Neural cell (in vitro differentiated cells): Measurements from ENCODE around the gene PSMB3.

ENCODE experiments used
- EP300 ChIP-seq: fragments of 450-650 bp; conservative IDR thresholded peaks from 2 replicates; pipeline ENCODE4 v1.6.1; 2014; ENCODE audit warnings: antibody characterized with exemption, mild to moderate bottlenecking, moderate library complexity; ENCODE audit not compliant: poor library complexity, severe bottlenecking
- EZH2 ChIP-seq: fragments of 200-600, 300-800 bp; shearing (Covaris generic), sonication (generic); IDR thresholded peaks from 2 replicates; pipeline ENCODE4 v1.6.1; 2014; ENCODE audit warnings: antibody characterized with exemption, low read length, borderline replicate concordance, mild to moderate bottlenecking; ENCODE audit not compliant: insufficient read depth, poor library complexity, severe bottlenecking
- POLR2AphosphoS5 ChIP-seq: IDR thresholded peaks from 2 replicates; pipeline ENCODE4 v1.6.1; 2012
- TAF1 ChIP-seq: IDR thresholded peaks from 2 replicates; pipeline ENCODE4 v1.6.1; 2012; ENCODE audit warnings: low read depth
- TF ChIP-seq, protein P1 (sequence below): fragments of 450-650 bp; IDR thresholded peaks from 2 replicates; pipeline ENCODE4 v1.5.1; 2014; ENCODE audit warnings: antibody characterized with exemption, mild to moderate bottlenecking, moderate library complexity; ENCODE audit not compliant: poor library complexity, severe bottlenecking
- TF ChIP-seq, protein P2 (sequence below): IDR thresholded peaks from 2 replicates; pipeline ENCODE4 v1.6.1; 2012; ENCODE audit warnings: borderline replicate concordance

DNA sequence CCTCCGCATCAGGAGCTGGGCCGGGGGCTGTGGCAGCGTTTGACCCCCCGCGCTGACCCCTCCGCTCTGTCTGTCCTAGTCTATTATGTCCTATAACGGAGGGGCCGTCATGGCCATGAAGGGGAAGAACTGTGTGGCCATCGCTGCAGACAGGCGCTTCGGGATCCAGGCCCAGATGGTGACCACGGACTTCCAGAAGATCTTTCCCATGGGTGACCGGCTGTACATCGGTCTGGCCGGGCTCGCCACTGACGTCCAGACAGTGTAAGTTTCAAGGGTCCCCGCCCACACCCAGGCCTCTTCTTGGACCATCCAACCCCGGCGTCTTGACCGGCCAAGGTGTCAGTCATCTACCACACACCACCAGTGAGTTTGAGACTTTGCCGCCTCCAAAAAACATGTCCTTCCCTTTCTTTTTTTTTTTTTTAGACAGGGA is 548 bp downstream of the PSMB3 start:
- TF ChIP-seq TAF1 (no peak), POLR2AphosphoS5 (no peak), EP300 (no peak), EZH2 (no peak)
- TF ChIP-seq, protein P1, sequence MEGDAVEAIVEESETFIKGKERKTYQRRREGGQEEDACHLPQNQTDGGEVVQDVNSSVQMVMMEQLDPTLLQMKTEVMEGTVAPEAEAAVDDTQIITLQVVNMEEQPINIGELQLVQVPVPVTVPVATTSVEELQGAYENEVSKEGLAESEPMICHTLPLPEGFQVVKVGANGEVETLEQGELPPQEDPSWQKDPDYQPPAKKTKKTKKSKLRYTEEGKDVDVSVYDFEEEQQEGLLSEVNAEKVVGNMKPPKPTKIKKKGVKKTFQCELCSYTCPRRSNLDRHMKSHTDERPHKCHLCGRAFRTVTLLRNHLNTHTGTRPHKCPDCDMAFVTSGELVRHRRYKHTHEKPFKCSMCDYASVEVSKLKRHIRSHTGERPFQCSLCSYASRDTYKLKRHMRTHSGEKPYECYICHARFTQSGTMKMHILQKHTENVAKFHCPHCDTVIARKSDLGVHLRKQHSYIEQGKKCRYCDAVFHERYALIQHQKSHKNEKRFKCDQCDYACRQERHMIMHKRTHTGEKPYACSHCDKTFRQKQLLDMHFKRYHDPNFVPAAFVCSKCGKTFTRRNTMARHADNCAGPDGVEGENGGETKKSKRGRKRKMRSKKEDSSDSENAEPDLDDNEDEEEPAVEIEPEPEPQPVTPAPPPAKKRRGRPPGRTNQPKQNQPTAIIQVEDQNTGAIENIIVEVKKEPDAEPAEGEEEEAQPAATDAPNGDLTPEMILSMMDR: no peak
- TF ChIP-seq, protein P2, sequence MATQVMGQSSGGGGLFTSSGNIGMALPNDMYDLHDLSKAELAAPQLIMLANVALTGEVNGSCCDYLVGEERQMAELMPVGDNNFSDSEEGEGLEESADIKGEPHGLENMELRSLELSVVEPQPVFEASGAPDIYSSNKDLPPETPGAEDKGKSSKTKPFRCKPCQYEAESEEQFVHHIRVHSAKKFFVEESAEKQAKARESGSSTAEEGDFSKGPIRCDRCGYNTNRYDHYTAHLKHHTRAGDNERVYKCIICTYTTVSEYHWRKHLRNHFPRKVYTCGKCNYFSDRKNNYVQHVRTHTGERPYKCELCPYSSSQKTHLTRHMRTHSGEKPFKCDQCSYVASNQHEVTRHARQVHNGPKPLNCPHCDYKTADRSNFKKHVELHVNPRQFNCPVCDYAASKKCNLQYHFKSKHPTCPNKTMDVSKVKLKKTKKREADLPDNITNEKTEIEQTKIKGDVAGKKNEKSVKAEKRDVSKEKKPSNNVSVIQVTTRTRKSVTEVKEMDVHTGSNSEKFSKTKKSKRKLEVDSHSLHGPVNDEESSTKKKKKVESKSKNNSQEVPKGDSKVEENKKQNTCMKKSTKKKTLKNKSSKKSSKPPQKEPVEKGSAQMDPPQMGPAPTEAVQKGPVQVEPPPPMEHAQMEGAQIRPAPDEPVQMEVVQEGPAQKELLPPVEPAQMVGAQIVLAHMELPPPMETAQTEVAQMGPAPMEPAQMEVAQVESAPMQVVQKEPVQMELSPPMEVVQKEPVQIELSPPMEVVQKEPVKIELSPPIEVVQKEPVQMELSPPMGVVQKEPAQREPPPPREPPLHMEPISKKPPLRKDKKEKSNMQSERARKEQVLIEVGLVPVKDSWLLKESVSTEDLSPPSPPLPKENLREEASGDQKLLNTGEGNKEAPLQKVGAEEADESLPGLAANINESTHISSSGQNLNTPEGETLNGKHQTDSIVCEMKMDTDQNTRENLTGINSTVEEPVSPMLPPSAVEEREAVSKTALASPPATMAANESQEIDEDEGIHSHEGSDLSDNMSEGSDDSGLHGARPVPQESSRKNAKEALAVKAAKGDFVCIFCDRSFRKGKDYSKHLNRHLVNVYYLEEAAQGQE: no peak
